Peyer's patch (tissue), 4 donors: ENCODE data around the gene ALDH3A2.

Experiments
- POLR2A ChIP-seq, 2 donors: fragments of 450-650 bp; IDR thresholded peaks; one replicate each; pipeline ENCODE4 v1.5.1; 2017; ENCODE audit warnings: antibody characterized with exemption in 2 of 2, mild to moderate bottlenecking in 2 of 2, moderate library complexity in 2 of 2
- TF ChIP-seq, protein P1 (sequence below), 6 experiments: fragments of 450-650 bp in 4 of 6; fragments of 200-600 bp in 2 of 6; sonication (generic) in 1 of 6; IDR thresholded peaks; one replicate each; pipeline ENCODE4 v1.5.1; 2017 to 2019; ENCODE audit warnings: antibody characterized with exemption in 6 of 6, mild to moderate bottlenecking in 3 of 6, moderate library complexity in 1 of 6

- TF ChIP-seq POLR2A (IDR thresholded peaks at IDR 0.05): no peak
- TF ChIP-seq, protein P1, sequence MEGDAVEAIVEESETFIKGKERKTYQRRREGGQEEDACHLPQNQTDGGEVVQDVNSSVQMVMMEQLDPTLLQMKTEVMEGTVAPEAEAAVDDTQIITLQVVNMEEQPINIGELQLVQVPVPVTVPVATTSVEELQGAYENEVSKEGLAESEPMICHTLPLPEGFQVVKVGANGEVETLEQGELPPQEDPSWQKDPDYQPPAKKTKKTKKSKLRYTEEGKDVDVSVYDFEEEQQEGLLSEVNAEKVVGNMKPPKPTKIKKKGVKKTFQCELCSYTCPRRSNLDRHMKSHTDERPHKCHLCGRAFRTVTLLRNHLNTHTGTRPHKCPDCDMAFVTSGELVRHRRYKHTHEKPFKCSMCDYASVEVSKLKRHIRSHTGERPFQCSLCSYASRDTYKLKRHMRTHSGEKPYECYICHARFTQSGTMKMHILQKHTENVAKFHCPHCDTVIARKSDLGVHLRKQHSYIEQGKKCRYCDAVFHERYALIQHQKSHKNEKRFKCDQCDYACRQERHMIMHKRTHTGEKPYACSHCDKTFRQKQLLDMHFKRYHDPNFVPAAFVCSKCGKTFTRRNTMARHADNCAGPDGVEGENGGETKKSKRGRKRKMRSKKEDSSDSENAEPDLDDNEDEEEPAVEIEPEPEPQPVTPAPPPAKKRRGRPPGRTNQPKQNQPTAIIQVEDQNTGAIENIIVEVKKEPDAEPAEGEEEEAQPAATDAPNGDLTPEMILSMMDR (IDR thresholded peaks at IDR 0.05): no peak
Observed at GRCh38 chr17:19683117-19683516, 34.6 kb downstream of the ALDH3A2 start.
